GM23338 (cell line): ENCODE data around the gene TBC1D16. TPM values are rescaled to one million over a fixed set of nuclear protein-coding genes. Genes with fewer than 3 reads are reported as not detected.

Experiments
- ATAC-seq: fragments of 200-7000 bp; cut with Tn5 transposase; 3 replicates; pipeline ENCODE4 v1.9.1; 2020
- DNase-seq: peaks from one replicate; pipeline ENCODE4 v3.0.0-alpha.2; 2015; ENCODE audit warnings: low spot score
- H2AFZ ChIP-seq: fragments of 200-600 bp; sonication (generic); 2 replicates; pipeline ENCODE4 v1.8.0; 2016; ENCODE audit warnings: antibody characterized with exemption, mild to moderate bottlenecking, moderate library complexity
- H3F3A ChIP-seq: fragments of 200-600 bp; sonication (generic); replicated peaks from 2 replicates; pipeline ENCODE4 v1.8.0; 2017; ENCODE audit warnings: antibody characterized with exemption, mixed run types, low read depth
- H3K27ac ChIP-seq: fragments of 200-600 bp; sonication (generic); 2 replicates; pipeline ENCODE4 v1.6.1; 2016; ENCODE audit warnings: low read depth
- H3K27me3 ChIP-seq: fragments of 200-600 bp; sonication (generic); 2 replicates; pipeline ENCODE4 v1.8.0; 2016; ENCODE audit warnings: mild to moderate bottlenecking, mixed run types, moderate library complexity; ENCODE audit not compliant: insufficient read depth
- H3K36me3 ChIP-seq: fragments of 200-600 bp; sonication (generic); 2 replicates; pipeline ENCODE4 v1.8.0; 2016; ENCODE audit warnings: mild to moderate bottlenecking; ENCODE audit not compliant: insufficient read depth
- H3K4me1 ChIP-seq: fragments of 200-600 bp; sonication (generic); 2 replicates; pipeline ENCODE4 v1.8.0; 2016; ENCODE audit warnings: mild to moderate bottlenecking, moderate library complexity; ENCODE audit not compliant: insufficient read depth
- H3K4me2 ChIP-seq: fragments of 200-600 bp; sonication (generic); 2 replicates; pipeline ENCODE4 v1.7.1; 2017; ENCODE audit warnings: mixed run types
- H3K4me3 ChIP-seq: fragments of 200-600 bp; sonication (generic); 2 replicates; pipeline ENCODE4 v1.6.1; 2016; ENCODE audit warnings: mixed run types
- H3K79me2 ChIP-seq: fragments of 200-600 bp; sonication (generic); replicated peaks from 2 replicates; pipeline ENCODE4 v1.8.0; 2017; ENCODE audit warnings: mild to moderate bottlenecking; ENCODE audit not compliant: insufficient read depth
- H3K9me2 ChIP-seq: fragments of 200-600 bp; sonication (generic); 2 replicates; pipeline ENCODE4 v1.8.0; 2017; ENCODE audit not compliant: insufficient read depth
- H4K20me1 ChIP-seq: fragments of 200-600 bp; sonication (generic); replicated peaks from 2 replicates; pipeline ENCODE4 v1.8.0; 2017; ENCODE audit warnings: mild to moderate bottlenecking; ENCODE audit not compliant: insufficient read depth
- H3K27ac Mint-ChIP-seq: 2 replicates; pipeline ENCODE4 v1.8.0; 2020; ENCODE audit warnings: inconsistent platforms, mild to moderate bottlenecking, moderate library complexity, mixed read lengths
- H3K27me3 Mint-ChIP-seq: 3 replicates; pipeline ENCODE4 v1.8.0; 2022; ENCODE audit warnings: low read depth, mild to moderate bottlenecking, moderate library complexity, mixed read lengths, inconsistent platforms; ENCODE audit not compliant: insufficient read depth, poor library complexity
- H3K36me3 Mint-ChIP-seq: 3 replicates; pipeline ENCODE4 v1.8.0; 2021; ENCODE audit warnings: low read depth, mild to moderate bottlenecking, inconsistent platforms, moderate library complexity, mixed read lengths
- H3K4me1 Mint-ChIP-seq: 3 replicates; pipeline ENCODE4 v1.8.0; 2020; ENCODE audit warnings: mild to moderate bottlenecking, inconsistent platforms, mixed read lengths
- H3K4me3 Mint-ChIP-seq: 3 replicates; pipeline ENCODE4 v1.8.0; 2021; ENCODE audit warnings: moderate library complexity, mild to moderate bottlenecking, inconsistent platforms, mixed read lengths
- H3K9me3 Mint-ChIP-seq: 3 replicates; pipeline ENCODE4 v1.8.0; 2020; ENCODE audit warnings: moderate library complexity, mild to moderate bottlenecking, inconsistent platforms, mixed read lengths
- CREB1 ChIP-seq: fragments of 250-450 bp; sonication (Bioruptor Pico); IDR thresholded peaks from 2 replicates; pipeline ENCODE4 v1.5.0; 2020; ENCODE audit warnings: low read depth, mild to moderate bottlenecking, moderate library complexity
- CTCF ChIP-seq, 2 experiments: fragments of 200-600 bp in 1 of 2; sonication (generic) in 1 of 2; conservative IDR thresholded peaks; 2 replicates each; pipeline versions ENCODE4 v1.5.1 to v1.6.1; 2016 to 2017; ENCODE audit warnings: antibody characterized with exemption in 2 of 2, low read depth in 2 of 2, mild to moderate bottlenecking in 2 of 2, moderate library complexity in 1 of 2
- JUNB ChIP-seq: IDR thresholded peaks from one replicate; pipeline ENCODE4 v1.6.1; 2016; ENCODE audit warnings: antibody characterized with exemption; ENCODE audit not compliant: unreplicated experiment
- NANOG ChIP-seq: IDR thresholded peaks from 2 replicates; pipeline ENCODE4 v1.6.1; 2016; ENCODE audit warnings: antibody characterized with exemption, borderline replicate concordance
- POLR2AphosphoS5 ChIP-seq: IDR thresholded peaks from 2 replicates; pipeline ENCODE4 v1.6.1; 2016; ENCODE audit warnings: antibody characterized with exemption, low read depth
- REST ChIP-seq: IDR thresholded peaks from one replicate; pipeline ENCODE4 v1.6.1; 2018; ENCODE audit warnings: antibody characterized with exemption; ENCODE audit not compliant: unreplicated experiment
- ZNF331 ChIP-seq: fragments of 250-450 bp; sonication (Bioruptor Pico); IDR thresholded peaks from 2 replicates; pipeline ENCODE4 v1.5.0; 2020; ENCODE audit warnings: low read depth, mild to moderate bottlenecking, moderate library complexity
- ZNF462 ChIP-seq: fragments of 250-450 bp; sonication (Bioruptor Pico); IDR thresholded peaks from 2 replicates; pipeline ENCODE4 v1.5.0; 2020; ENCODE audit warnings: mild to moderate bottlenecking, moderate library complexity
- polyA plus RNA-seq: library from polyadenylated mRNA; unstranded; fragments of >200 nt; fragmentation: Nextera tagmentation; extraction: Ambion mirVana; gene quantifications from 2 replicates; pipeline ENCODE4 v1.2.1, GENCODE V29; 2016
- total RNA-seq: library from RNA; depleted of rRNA; stranded (reverse); fragments of >200 nt; shearing (Covaris generic); gene quantifications from 2 replicates; pipeline ENCODE4 v1.2.3, GENCODE V29; 2014

The TBC1D16 gene
- total and polyA plus RNA-seq, 2 experiments from 2014 or later: 16.7 to 104 TPM

GRCh38 chr17:80000981-80001775 lies 34.5 kb downstream of the TBC1D16 start:
- Histone ChIP-seq H4K20me1 (peaks cover 6% of the 10 kb centered on the region), H3K27me3 (no peaks in the 10 kb centered on the region), H3K4me2 (no peak overlapping the region), H3K36me3 (peaks cover 4% of the 10 kb centered on the region; the same call in 1 of the 2 replicates), H3F3A (no peaks in the 10 kb centered on the region), H3K4me3 (no peak overlapping the region), H3K4me1 (peaks cover 8% of the 10 kb centered on the region), H3K79me2 (peaks cover 25% of the 10 kb centered on the region), H3K9me2 (no peaks in the 10 kb centered on the region), H3K27ac (no peak overlapping the region), H2AFZ (no peak overlapping the region)
- peaks cover 14% of the 10 kb centered on the region for H3K4me1 Mint-ChIP-seq
- H3K27me3 Mint-ChIP-seq: peaks cover 8% of the 10 kb centered on the region
- H3K36me3 Mint-ChIP-seq: peaks cover 32% of the 10 kb centered on the region
- DNase-seq (no peak), ATAC-seq (no peak)
- TF ChIP-seq JUNB: no peak
- no peak for TF ChIP-seq POLR2AphosphoS5
- no peak for TF ChIP-seq CTCF (conservative IDR thresholded peaks at IDR 0.05; ENCODE audit: low read depth in 2 of 2)
- TF ChIP-seq ZNF331: no peak
- no peak for TF ChIP-seq NANOG
- TF ChIP-seq CREB1 (CRISPR knock-in tag): no peak
- TF ChIP-seq REST: no peak
- TF ChIP-seq ZNF462 (CRISPR knock-in tag): no peak
- no peak overlapping the region for H3K27ac Mint-ChIP-seq
- H3K9me3 Mint-ChIP-seq: no peaks in the 10 kb centered on the region
- no peak overlapping the region for H3K4me3 Mint-ChIP-seq
